NCI-H748 (cell line): ENCODE results near the gene TWIST2.

Experiments
- DNase-seq: peaks from one replicate; lab custom pipeline; 2025; ENCODE audit not compliant: unreplicated experiment; lab: John Stamatoyannopoulos, UW

The TWIST2 gene

GRCh38 chr2:238938003-238938400 lies 90.1 kb downstream of the TWIST2 start:
- DNase-seq: no peak

- DNase-seq: no peak
These were observed 90.6 kb downstream of the TWIST2 start for GRCh38 chr2:238938401-238939055.

GRCh38 chr2:238939074-238939473 lies 91.2 kb downstream of the TWIST2 start:
- no peak for DNase-seq

GRCh38 chr2:238939521-238940403 lies 91.9 kb downstream of the TWIST2 start:
- DNase-seq: no peak

GRCh38 chr2:238940806-238941205 lies 92.9 kb downstream of the TWIST2 start:
- no peak for DNase-seq

GRCh38 chr2:238941262-238941792 lies 93.4 kb downstream of the TWIST2 start:
- no peak for DNase-seq

GRCh38 chr2:238942080-238942725 lies 94.3 kb downstream of the TWIST2 start:
- DNase-seq: no peak

GRCh38 chr2:238942726-238943300 lies 94.9 kb downstream of the TWIST2 start:
- DNase-seq: no peak

- DNase-seq: no peak
These were observed 95.6 kb downstream of the TWIST2 start for GRCh38 chr2:238943338-238944067.

GRCh38 chr2:238945433-238946150 lies 97.7 kb downstream of the TWIST2 start:
- no peak for DNase-seq

GRCh38 chr2:238946318-238947242 lies 98.7 kb downstream of the TWIST2 start:
- DNase-seq: no peak

- no peak for DNase-seq
These were observed 99.4 kb downstream of the TWIST2 start for GRCh38 chr2:238947243-238947760.

- DNase-seq: no peak
These were observed 100.2 kb downstream of the TWIST2 start for GRCh38 chr2:238947920-238948710.

GRCh38 chr2:238948765-238949641 lies 101.1 kb downstream of the TWIST2 start:
- no peak for DNase-seq

- DNase-seq: no peak
These were observed 101.9 kb downstream of the TWIST2 start for GRCh38 chr2:238949710-238950345.

GRCh38 chr2:238950551-238950950 lies 102.7 kb downstream of the TWIST2 start:
- no peak for DNase-seq
